OCI-LY3 (cell line): ENCODE measurements around the gene SRPRA.

Experiments
- H2AFZ ChIP-seq: fragments of 200-600, 300-600 bp; shearing (Covaris generic); 2 replicates; pipeline ENCODE4 v1.6.0; 2014; ENCODE audit warnings: antibody characterized with exemption, low read depth, low read length
- H3K27ac ChIP-seq: fragments of 200-600, 300-600 bp; sonication (generic); 2 replicates; pipeline ENCODE4 v1.5.1; 2014; ENCODE audit warnings: mild to moderate bottlenecking, low read length, moderate library complexity, mixed read lengths
- H3K27me3 ChIP-seq: fragments of 200-600, 300-600 bp; sonication (generic); 2 replicates; pipeline ENCODE4 v1.6.1; 2014; ENCODE audit warnings: low read depth, low read length, mixed read lengths
- H3K36me3 ChIP-seq: fragments of 200-600, 300-600 bp; sonication (generic); replicated peaks from 2 replicates; pipeline ENCODE3; 2014; ENCODE audit warnings: low read depth, low read length, mixed read lengths
- H3K4me1 ChIP-seq: fragments of 300-600, 200-600 bp; sonication (generic); 2 replicates; pipeline ENCODE4 v1.6.1; 2014; ENCODE audit warnings: low read length, mixed read lengths
- H3K4me2 ChIP-seq: fragments of 200-600, 300-600 bp; sonication (generic); 2 replicates; pipeline ENCODE4 v1.6.1; 2014; ENCODE audit warnings: low read length, mixed read lengths
- H3K4me3 ChIP-seq: fragments of 300-600, 200-600 bp; sonication (generic); 2 replicates; pipeline ENCODE4 v1.5.1; 2014; ENCODE audit warnings: antibody characterized with exemption, mild to moderate bottlenecking, low read length, moderate library complexity
- H3K79me2 ChIP-seq: fragments of 300-600, 200-600 bp; shearing (Covaris generic); 2 replicates; pipeline ENCODE4 v1.6.1; 2014; ENCODE audit warnings: mild to moderate bottlenecking, low read length, mixed read lengths
- H3K9ac ChIP-seq: fragments of 300-600, 200-600 bp; shearing (Covaris generic); 2 replicates; pipeline ENCODE4 v1.6.0; 2014; ENCODE audit warnings: mild to moderate bottlenecking, low read length, moderate library complexity
- H3K9me3 ChIP-seq: fragments of 200-600, 300-600 bp; shearing (Covaris generic); 2 replicates; pipeline ENCODE4 v1.6.1; 2014; ENCODE audit warnings: low read length, mixed read lengths; ENCODE audit not compliant: insufficient read depth
- H4K20me1 ChIP-seq: fragments of 200-600, 300-600 bp; sonication (generic); 2 replicates; pipeline ENCODE4 v1.6.1; 2016; ENCODE audit warnings: low read length, mixed read lengths; ENCODE audit not compliant: insufficient read depth
- CTCF ChIP-seq: fragments of 200-600, 300-600 bp; sonication (generic); IDR thresholded peaks from 2 replicates; pipeline ENCODE4 v1.5.1; 2014; ENCODE audit warnings: antibody characterized with exemption, low read length, low read depth
- EZH2phosphoT487 ChIP-seq: fragments of 200-600 bp; shearing (Covaris generic); IDR thresholded peaks from 2 replicates; pipeline ENCODE4 v1.6.1; 2018; ENCODE audit warnings: antibody characterized with exemption, mixed run types, low read depth

Gene SRPRA

DNA sequence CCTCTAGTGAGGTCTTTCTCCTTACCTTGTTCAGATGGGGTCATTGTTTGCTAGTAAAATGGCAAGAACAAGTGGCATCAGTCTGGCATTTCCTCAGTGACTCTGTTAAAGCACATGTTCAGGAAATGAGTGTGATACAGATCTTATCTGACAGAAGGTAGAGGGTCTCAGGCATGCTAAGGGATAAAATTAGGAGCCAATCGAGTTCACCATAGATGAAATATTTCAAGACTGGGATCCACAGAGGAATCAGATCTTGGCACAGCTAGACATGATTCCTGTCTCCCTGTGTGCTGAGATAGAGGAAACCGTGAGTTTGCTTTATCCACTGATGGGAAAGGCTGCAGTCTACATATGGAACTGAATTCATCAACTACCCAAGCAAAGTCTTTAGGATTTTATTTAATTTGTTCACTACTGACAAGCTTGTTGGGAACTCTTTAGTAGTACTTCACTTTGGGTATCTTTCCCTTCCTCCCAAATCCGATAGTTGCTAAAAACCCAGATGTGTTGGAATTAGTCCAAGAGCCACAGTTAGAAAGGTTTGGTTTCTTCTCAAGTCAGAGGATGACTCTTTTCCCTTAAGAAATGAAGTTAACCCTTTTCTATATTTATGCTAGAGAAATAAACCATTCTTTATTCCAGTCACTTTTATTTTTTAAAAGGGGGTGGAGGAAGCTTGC, 38.7 kb downstream of the SRPRA start:
- Histone ChIP-seq H3K36me3 (no peaks in the 10 kb centered on the region), H3K27ac (no peak overlapping the region), H3K9me3 (no peaks in the 10 kb centered on the region), H4K20me1 (no peaks in the 10 kb centered on the region), H3K4me2 (no peak overlapping the region), H2AFZ (no peak overlapping the region), H3K4me1 (no peaks in the 10 kb centered on the region), H3K79me2 (no peaks in the 10 kb centered on the region), H3K4me3 (no peak overlapping the region), H3K9ac (no peak overlapping the region), H3K27me3 (no peaks in the 10 kb centered on the region)
- TF ChIP-seq EZH2phosphoT487 (no peak), CTCF (no peak)

DNA sequence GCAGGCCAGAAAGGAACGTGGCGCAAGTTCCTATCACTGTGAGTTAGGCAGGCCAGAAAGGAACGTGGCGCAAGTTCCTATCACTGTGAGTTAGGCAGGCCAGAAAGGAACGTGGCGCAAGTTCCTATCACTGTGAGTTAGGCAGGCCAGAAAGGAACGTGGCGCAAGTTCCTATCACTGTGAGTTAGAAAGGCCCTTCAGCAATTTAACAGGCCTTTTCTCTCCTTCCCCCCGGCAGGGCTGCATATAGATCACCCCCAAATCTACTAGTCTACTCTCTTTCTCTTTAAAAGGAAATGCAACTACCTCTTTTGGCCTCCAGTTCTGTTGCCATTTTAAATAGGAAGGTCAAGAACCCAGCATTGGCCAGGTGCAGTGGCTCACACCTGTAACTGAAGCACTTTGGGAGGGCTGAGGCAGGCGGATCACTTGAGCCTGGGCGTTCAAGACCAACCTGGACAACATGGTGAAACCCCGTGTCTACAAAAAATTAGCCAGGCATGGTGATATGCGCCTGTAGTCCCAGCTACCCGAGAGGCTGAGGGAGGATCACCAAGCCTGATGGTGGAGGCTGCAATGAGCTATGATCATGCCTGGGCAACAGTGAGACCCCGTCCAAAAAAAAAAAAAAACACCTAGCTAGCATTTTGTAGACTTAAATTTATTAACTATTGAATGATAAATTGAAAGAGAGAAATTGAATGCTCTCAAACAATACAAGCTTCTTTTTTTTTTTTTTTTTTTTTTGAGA, 42.2 kb downstream of the SRPRA start:
- TF ChIP-seq CTCF = no peak
- no peak for TF ChIP-seq EZH2phosphoT487
- no peaks in the 10 kb centered on the region for H3K27me3 ChIP-seq
- no peaks in the 10 kb centered on the region for H3K9me3 ChIP-seq
- no peaks in the 10 kb centered on the region for H4K20me1 ChIP-seq
- no peaks in the 10 kb centered on the region for H3K36me3 ChIP-seq
- H3K9ac ChIP-seq = no peak overlapping the region
- no peak overlapping the region for H3K4me2 ChIP-seq
- H3K27ac ChIP-seq = no peak overlapping the region
- H3K79me2 ChIP-seq = peaks cover 14% of the 10 kb centered on the region
- no peak overlapping the region for H2AFZ ChIP-seq
- no peak overlapping the region for H3K4me3 ChIP-seq
- H3K4me1 ChIP-seq = no peaks in the 10 kb centered on the region

GRCh38 chr11:126225295-126225665, 43.4 kb downstream of the SRPRA start:
- Histone ChIP-seq H3K36me3 (no peaks in the 10 kb centered on the region), H3K79me2 (peaks cover 19% of the 10 kb centered on the region), H4K20me1 (no peaks in the 10 kb centered on the region), H3K4me3 (no peak overlapping the region), H3K4me1 (no peaks in the 10 kb centered on the region), H3K9ac (no peak overlapping the region), H3K27ac (no peak overlapping the region), H2AFZ (no peak overlapping the region), H3K9me3 (no peaks in the 10 kb centered on the region), H3K4me2 (no peak overlapping the region), H3K27me3 (no peaks in the 10 kb centered on the region)
- no peak for TF ChIP-seq CTCF

GRCh38 chr11:126224647-126225294, 43.9 kb downstream of the SRPRA start:
- Histone ChIP-seq H2AFZ (no peak overlapping the region), H3K9ac (no peak overlapping the region), H3K4me2 (no peak overlapping the region), H4K20me1 (no peaks in the 10 kb centered on the region), H3K79me2 (peaks cover 24% of the 10 kb centered on the region), H3K27ac (no peak overlapping the region), H3K9me3 (no peaks in the 10 kb centered on the region), H3K4me3 (no peak overlapping the region), H3K4me1 (no peaks in the 10 kb centered on the region), H3K27me3 (no peaks in the 10 kb centered on the region), H3K36me3 (no peaks in the 10 kb centered on the region)
- no peak for TF ChIP-seq EZH2phosphoT487
- TF ChIP-seq CTCF = no peak
